Stimulated activated CD8-positive, alpha-beta memory T cell treated with anti-CD3 and anti-CD28 coated beads, Interleukin-4, amount 100 ng/mL, for 1 hour (primary cell): ENCODE data around the gene MAPRE3.

Source experiments
- DNase-seq, 2 donors: peaks; one replicate each; pipeline ENCODE4 v3.0.0-alpha.2; 2020; ENCODE audit warnings: low read depth in 2 of 2, low spot score in 1 of 2

The MAPRE3 gene

GRCh38 chr2:27038631-27039339 is 68.3 kb downstream of the MAPRE3 start:
- no peak for DNase-seq

DNA sequence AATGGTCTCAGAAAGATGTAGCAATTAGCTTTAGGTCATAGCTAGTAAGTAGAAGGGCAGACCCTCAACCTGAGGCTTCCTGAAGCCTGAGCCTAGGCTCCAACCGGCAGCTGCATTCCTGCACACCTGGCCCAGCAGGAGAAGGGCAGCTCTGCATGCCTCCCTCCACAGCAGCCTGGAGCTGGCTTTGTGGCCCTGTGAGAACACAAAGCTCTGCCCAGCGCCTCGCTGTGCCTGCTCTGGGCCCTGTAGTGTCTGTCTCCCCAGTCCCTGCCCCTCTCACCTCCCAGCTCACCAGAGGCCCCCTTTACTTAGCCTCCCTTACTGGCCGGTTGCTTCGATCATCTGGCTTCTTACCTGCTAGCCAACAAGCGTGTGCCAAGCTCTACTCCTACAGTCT is 69.0 kb downstream of the MAPRE3 start:
- no peak for DNase-seq

DNA sequence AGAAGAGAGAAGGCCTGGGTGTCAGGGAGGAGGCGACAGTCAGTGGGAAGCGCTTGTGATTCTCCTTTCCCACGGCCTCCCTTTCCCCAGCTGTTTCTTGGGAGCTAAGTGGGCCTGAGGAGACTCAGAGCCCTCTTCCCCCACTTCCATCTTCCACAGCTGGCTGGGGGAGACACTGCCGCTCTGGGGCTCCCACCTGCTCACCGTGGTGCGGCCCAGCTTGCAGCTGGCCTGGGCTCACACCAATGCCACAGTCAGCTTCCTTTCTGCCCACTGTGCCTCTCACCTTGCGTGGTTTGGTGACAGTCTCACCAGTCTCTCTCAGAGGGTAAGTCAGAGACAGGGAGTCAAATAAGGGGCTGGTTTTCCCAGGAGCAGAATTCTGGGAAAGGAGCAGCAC is 69.4 kb downstream of the MAPRE3 start:
- DNase-seq, result no peak

DNA sequence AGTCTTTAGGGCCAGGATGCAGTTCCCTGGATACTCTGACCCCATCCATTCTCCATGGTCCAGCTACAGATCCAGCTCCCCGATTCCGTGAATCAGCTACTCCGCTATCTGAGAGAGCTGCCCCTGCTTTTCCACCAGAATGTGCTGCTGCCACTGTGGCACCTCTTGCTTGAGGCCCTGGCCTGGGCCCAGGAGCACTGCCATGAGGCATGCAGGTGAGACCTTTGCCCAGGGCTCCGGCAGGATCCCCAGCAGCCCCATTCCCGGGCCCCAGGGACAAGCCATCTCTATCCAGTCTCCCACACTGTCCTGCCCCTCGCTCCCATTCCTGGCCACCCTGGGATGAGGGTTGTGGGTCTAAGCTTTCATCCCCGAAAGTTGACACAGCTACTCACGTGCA is 69.8 kb downstream of the MAPRE3 start:
- DNase-seq, result no peak

DNA sequence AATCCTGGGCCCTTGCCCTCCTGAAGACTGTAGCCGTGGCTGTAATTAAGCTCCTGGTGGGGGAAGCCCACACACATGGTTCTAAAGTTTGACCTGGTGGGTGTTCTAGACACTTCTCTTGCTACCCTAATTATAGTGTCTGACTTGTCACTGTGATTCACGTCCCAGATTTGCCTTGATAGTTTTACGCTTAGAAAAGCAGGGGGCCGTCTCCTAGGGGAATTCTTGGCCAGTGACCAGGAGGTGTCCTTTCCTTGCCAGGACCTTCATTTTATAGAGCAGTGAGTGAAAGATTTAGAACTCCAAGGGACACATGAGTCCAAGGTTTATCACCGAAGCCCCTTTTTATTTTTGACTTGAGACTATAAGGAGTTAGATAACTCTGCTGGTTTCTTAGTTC is 71.3 kb downstream of the MAPRE3 start:
- no peak for DNase-seq

DNA sequence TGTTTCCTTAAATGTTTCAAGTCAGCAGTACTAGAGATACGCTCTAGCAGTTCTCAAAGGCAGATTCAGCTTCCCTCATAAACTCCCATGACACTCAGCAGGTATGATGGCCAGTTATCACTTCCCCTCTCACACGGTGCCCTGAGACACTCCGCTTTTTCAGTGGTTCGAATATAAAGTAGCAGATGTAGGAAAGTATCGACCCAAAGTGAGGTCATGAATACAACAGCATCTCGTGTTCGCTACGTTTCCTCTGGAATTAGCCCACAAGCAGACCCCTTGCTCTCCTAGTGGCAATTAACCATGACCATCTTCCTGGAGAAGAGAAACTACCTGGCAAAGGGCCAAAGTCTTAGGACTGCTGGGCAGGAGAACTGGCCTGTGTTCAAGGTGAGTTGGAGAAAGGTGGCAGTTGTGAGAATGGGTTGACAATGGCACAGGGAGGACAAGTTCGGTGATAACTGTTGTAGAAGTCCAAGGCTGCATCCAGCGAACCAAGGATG is 71.8 kb downstream of the MAPRE3 start:
- DNase-seq, result no peak

- no peak for DNase-seq
These were observed 72.7 kb downstream of the MAPRE3 start for GRCh38 chr2:27042985-27043634.

DNA sequence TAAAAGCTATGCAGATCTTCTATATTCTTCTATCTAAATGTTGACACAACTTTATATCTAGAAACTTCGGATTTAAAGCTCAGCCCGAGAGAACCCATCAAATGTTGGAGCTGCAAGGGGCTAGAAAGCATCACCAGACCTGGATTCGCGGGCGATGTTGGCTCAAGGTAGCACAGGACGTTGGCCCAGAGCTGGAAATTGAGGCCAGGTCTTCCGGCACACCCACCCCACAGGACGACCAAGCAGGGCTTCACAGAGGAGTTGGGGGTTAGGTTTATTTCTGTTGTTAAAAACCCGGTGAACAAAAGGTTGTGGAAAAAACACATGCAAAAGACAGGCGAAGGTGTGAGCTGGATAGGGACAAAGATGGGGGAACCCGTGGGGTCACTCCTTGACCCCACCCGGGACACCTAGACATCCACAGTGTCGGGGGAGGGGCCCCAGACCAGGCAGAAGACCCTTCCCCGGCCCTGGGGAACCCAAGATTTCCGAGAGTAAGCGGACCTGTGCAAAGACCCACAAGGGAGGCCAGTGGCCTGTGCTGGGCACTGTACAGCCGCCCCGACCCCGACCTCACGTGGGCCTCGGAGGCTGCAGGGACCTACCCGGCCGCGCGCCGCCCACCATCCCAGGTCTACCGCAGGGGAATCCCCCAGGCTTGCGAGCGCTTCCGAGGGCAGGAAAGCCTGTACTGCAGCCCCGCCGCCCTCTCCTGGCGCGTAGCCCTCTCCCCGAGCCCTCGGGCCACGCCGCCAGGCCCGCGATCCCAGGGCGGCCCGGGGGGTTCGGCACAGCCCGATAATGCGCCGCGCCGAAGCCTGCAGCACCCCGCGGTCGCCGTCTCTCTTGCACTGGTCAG is 79.2 kb downstream of the MAPRE3 start:
- peak; percentile 28 to 36 for DNase-seq

- peak; percentile 84 to 85 for DNase-seq
These were observed 80.0 kb downstream of the MAPRE3 start for GRCh38 chr2:27050281-27050995.

GRCh38 chr2:27050996-27051901 is 80.8 kb downstream of the MAPRE3 start, which contains the start of gene AGBL5:
TSS of gene AGBL5 (plus strand) at chr2:27051668. CDS start at chr2:27052959, 1,291 bp downstream.
- DNase-seq, result peak; percentile 91 to 93

- peak in 1 of 2 donors; percentile 19 for DNase-seq
These were observed 81.6 kb downstream of the MAPRE3 start for GRCh38 chr2:27051902-27052645.

GRCh38 chr2:27053321-27053720 is 82.9 kb downstream of the MAPRE3 start:
- no peak for DNase-seq

DNA sequence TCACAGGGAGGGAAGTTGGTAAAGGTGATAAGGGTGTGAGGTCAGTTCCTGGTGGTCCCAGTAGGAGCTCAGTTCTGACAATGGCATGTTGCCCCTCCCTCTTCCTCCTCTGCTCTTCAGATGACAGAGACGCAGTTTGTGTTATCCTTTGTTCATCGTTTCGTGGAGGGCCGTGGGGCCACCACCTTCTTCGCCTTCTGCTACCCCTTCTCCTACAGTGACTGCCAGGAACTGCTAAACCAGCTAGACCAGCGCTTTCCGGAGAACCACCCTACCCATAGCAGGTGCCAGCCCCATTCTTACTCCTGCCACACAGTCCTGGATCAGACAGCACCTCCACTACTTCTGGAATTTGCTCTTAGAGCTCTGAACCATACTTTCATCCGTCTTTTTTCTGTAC is 83.3 kb downstream of the MAPRE3 start:
- no peak for DNase-seq

- no peak for DNase-seq
These were observed 84.3 kb downstream of the MAPRE3 start for GRCh38 chr2:27054721-27055120.

DNA sequence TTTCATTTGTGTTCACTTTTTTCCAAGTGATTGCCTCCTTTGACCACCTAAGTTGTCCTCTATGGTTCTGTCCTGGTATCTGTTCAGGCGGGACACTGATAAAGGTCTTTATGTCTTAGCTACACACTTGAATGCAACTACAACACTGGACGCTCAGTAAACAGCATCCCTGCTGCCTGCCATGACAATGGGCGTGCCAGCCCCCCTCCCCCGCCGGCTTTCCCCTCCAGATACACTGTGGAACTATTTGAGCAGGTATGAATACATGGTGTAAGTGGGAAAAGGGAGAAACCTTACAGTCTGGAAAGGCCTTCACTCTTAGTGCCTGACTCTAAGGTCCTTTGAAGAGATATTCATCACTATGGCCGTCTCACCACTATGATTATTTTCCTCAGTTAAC is 86.7 kb downstream of the MAPRE3 start:
- no peak for DNase-seq

- DNase-seq, result no peak
These were observed 87.8 kb downstream of the MAPRE3 start for GRCh38 chr2:27058210-27058609.

DNA sequence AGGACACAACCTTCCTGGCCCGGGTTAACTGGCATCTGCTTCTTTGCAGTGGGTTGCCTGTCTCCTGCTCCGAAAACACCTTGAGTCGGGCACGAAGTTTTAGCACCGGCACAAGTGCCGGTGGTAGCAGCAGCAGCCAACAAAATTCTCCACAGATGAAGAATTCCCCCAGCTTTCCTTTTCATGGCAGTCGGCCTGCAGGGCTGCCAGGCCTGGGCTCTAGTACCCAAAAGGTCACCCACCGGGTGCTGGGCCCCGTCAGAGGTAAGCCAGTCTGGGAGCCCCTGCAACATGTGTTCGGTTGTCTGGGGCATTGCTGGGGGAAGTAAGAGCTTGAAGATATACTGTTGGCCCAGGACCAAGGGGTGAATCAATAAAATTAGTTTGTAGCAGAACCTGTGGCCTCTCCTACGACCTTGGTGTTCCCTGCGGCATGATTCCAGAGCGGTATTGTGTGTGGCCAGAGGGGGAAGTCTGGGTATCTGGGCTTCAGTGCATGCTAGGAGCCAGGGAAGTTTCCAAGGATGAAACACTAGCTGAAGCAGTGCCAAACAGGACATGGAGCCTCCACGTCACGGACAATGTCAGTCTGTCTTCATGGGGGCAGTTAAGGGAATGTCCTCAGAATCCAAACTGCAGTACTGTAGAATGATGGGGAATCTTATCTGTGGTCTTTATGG is 88.8 kb downstream of the MAPRE3 start:
- DNase-seq, result no peak

GRCh38 chr2:27060323-27060722 is 89.9 kb downstream of the MAPRE3 start:
- DNase-seq, result no peak

GRCh38 chr2:27065128-27065527 is 94.7 kb downstream of the MAPRE3 start:
- DNase-seq, result no peak
